NCI-H1436 (cell line): Measurements from ENCODE around the gene SLC4A2.
"Not testable (repeated sequence)": the region's sequence is repeated elsewhere in the genome, so short reads cannot be mapped to it uniquely, and the experiment has no call there.

Experiments
- DNase-seq: peaks from one replicate; lab custom pipeline; 2025; lab: John Stamatoyannopoulos, UW

SLC4A2 gene

GRCh38 chr7:151059367-151060112 is at the start of gene SLC4A2:
SLC4A2 (plus strand) TSS chr7:151059589; CDS start chr7:151061988, 2,399 bp downstream.
- DNase-seq: peak; percentile 56

GRCh38 chr7:151010037-151010306 is 49.4 kb upstream of the SLC4A2 start:
- no peak for DNase-seq

- no peak for DNase-seq
Observed at GRCh38 chr7:151010307-151011096, 48.9 kb upstream of the SLC4A2 start.

GRCh38 chr7:151011097-151011409 is 48.3 kb upstream of the SLC4A2 start:
- DNase-seq: no peak

GRCh38 chr7:151011616-151012015 is 47.8 kb upstream of the SLC4A2 start:
- not testable (repeated sequence) for DNase-seq

GRCh38 chr7:151012031-151012692 is 47.2 kb upstream of the SLC4A2 start:
- no peak for DNase-seq

GRCh38 chr7:151012911-151013347 is 46.5 kb upstream of the SLC4A2 start:
- DNase-seq: no peak

- no peak for DNase-seq
Observed at GRCh38 chr7:151013356-151013732, 46.0 kb upstream of the SLC4A2 start.

GRCh38 chr7:151013733-151014497 is 45.5 kb upstream of the SLC4A2 start:
- no peak for DNase-seq

GRCh38 chr7:151014950-151015349 is 44.4 kb upstream of the SLC4A2 start:
- no peak for DNase-seq

- DNase-seq: no peak
Observed at GRCh38 chr7:151015967-151016366, 43.4 kb upstream of the SLC4A2 start.

GRCh38 chr7:151016505-151016904 is 42.9 kb upstream of the SLC4A2 start:
- no peak for DNase-seq

GRCh38 chr7:151016942-151017341 is 42.4 kb upstream of the SLC4A2 start:
- no peak for DNase-seq

GRCh38 chr7:151017370-151017952 is 41.9 kb upstream of the SLC4A2 start:
- DNase-seq: no peak

GRCh38 chr7:151017953-151018420 is 41.4 kb upstream of the SLC4A2 start:
- no peak for DNase-seq

- no peak for DNase-seq
Observed at GRCh38 chr7:151018421-151019129, 40.8 kb upstream of the SLC4A2 start.

GRCh38 chr7:151019130-151019447 is 40.3 kb upstream of the SLC4A2 start:
- no peak for DNase-seq

- no peak for DNase-seq
Observed at GRCh38 chr7:151020231-151020630, 39.2 kb upstream of the SLC4A2 start.

GRCh38 chr7:151023232-151023631 is 36.2 kb upstream of the SLC4A2 start:
- no peak for DNase-seq

GRCh38 chr7:151024435-151025056 is 34.8 kb upstream of the SLC4A2 start, which contains the start of gene ATG9B:
ATG9B (minus strand) TSS chr7:151024494; CDS start chr7:151024423, 71 bp downstream.
- DNase-seq: no peak
